ENCODE measurements around the gene PRUNE2.
"Not testable (repeated sequence)": the region's sequence is repeated elsewhere in the genome, so short reads cannot be mapped to it uniquely, and the experiment has no call there.

PRUNE2 gene, protein sequence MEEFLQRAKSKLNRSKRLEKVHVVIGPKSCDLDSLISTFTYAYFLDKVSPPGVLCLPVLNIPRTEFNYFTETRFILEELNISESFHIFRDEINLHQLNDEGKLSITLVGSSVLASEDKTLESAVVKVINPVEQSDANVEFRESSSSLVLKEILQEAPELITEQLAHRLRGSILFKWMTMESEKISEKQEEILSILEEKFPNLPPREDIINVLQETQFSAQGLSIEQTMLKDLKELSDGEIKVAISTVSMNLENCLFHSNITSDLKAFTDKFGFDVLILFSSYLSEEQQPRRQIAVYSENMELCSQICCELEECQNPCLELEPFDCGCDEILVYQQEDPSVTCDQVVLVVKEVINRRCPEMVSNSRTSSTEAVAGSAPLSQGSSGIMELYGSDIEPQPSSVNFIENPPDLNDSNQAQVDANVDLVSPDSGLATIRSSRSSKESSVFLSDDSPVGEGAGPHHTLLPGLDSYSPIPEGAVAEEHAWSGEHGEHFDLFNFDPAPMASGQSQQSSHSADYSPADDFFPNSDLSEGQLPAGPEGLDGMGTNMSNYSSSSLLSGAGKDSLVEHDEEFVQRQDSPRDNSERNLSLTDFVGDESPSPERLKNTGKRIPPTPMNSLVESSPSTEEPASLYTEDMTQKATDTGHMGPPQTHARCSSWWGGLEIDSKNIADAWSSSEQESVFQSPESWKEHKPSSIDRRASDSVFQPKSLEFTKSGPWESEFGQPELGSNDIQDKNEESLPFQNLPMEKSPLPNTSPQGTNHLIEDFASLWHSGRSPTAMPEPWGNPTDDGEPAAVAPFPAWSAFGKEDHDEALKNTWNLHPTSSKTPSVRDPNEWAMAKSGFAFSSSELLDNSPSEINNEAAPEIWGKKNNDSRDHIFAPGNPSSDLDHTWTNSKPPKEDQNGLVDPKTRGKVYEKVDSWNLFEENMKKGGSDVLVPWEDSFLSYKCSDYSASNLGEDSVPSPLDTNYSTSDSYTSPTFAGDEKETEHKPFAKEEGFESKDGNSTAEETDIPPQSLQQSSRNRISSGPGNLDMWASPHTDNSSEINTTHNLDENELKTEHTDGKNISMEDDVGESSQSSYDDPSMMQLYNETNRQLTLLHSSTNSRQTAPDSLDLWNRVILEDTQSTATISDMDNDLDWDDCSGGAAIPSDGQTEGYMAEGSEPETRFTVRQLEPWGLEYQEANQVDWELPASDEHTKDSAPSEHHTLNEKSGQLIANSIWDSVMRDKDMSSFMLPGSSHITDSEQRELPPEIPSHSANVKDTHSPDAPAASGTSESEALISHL (N-terminal part only)

DNA sequence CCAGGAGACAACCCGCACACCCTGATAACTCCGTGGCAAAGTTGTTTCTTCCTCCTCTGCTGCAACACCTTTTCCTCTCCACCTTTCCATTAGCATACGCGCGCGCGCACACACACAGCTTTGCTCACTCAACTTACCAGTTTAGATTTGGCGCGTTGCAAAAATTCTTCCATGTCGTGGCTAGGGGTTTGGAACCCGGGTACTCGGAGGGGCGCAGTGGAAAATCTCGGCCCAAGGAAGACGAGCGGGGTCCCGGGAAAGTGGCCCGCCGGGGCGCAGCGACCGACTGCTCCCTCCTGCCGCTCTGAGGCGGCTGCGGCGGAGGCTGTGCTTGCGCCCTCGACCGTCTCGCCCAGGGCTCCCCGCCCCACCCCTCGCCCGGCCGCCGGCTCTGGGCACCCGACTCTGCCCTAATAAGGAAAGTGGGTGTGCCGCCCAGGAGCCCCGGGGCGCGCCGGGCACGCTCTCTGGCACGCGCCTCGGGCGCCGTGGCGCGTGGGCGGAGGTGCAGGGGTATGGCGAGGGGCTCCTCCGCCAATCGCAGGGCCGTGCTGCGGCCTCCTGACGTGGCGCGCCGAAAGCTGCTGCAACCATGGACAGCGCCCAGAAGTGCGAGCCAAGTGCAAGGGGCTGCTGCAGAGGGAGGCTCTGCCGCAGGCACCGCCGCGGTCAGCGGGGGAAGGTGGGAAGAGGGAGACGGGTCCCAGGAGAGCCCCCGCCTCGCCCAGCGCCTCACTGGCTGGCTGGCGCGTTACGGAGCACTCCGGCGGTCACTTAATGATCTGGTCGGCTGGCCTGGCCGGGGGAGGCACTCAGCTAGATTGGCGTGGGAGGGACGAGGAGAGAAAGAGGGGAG, at the start of gene PRUNE2:
TSS of gene PRUNE2 (minus strand) at position 324 of the 856 bp plus-strand sequence. CDS start at position 173, 151 bp downstream.
- DNase-seq (ENCODE audit: low read depth in 1 of 2, low spot score in 1 of 2) = no peak

DNA sequence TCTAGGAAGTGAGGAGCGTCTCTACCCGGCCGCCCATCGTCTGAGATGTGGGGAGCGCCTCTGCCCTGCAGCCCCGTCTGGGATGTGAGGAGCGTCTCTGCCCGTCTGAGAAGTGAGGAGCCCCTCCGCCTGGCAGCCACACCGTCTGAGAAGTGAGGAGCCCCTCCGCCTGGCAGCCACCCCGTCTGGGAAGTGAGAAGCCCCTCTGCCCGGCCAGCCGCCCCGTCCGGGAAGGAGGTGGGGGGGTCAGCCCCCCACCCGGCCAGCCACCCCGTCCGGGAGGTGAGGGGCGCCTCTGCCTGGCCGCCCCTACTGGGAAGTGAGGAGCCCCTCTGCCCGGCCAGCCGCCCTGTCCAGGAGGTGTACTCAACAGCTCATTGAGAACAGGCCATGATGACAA, 49.5 kb upstream of the PRUNE2 start:
- DNase-seq (ENCODE audit: low read depth in 1 of 2, low spot score in 1 of 2) = not testable (repeated sequence)

DNA sequence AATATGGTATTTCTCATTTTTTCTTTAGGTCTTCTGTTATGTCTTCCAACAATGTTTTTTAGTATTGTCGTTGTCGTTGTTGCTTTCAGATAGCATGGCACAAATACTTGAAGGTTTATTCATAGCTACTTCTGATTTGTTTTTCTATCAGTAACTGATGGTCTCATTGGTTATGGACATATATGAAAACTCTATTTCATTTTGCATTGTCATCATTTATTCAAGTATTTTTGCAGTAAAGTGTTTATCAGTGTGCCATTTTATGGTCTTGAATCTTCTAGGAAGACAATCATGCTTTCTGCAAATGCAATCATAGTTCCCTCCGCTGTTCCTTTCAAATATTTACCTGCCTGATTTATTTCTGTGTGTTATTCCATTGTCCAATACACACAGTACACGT, 44.0 kb upstream of the PRUNE2 start:
- no peak for DNase-seq (ENCODE audit: low read depth in 1 of 2, low spot score in 1 of 2)

GRCh38 chr9:76944011-76944410, 38.1 kb upstream of the PRUNE2 start:
- DNase-seq (ENCODE audit: low read depth in 1 of 2, low spot score in 1 of 2) = no peak

- no peak for DNase-seq (ENCODE audit: low read depth in 1 of 2, low spot score in 1 of 2)
Observed at GRCh38 chr9:76943054-76943453, 37.1 kb upstream of the PRUNE2 start.

GRCh38 chr9:76932757-76933156, 26.8 kb upstream of the PRUNE2 start:
- no peak for DNase-seq (ENCODE audit: low read depth in 1 of 2, low spot score in 1 of 2)

GRCh38 chr9:76932265-76932664, 26.4 kb upstream of the PRUNE2 start:
- DNase-seq (ENCODE audit: low read depth in 1 of 2, low spot score in 1 of 2) = no peak

GRCh38 chr9:76927540-76928240, 21.8 kb upstream of the PRUNE2 start:
- DNase-seq (ENCODE audit: low read depth in 1 of 2, low spot score in 1 of 2) = no peak

DNA sequence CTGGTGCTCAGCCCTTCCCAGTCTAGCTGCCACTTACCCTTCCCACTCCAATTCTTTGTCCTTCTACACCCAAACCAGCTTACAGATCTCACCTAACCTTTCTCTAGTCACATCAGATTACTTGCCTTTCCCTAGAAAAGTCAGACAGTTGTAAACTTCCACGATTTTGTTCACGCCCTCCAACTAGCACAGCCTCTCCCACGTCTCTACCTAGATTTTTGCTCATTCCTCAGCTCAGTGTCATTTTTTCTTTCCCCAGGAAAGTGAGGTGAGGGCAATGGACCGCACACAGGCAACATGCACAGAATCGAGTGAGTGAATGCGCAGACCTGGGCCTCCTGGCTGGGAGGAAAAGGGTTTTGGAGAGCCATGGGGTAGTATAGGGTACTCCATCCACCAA, 20.9 kb upstream of the PRUNE2 start:
- no peak for DNase-seq (ENCODE audit: low read depth in 1 of 2, low spot score in 1 of 2)

GRCh38 chr9:76926324-76926741, 20.4 kb upstream of the PRUNE2 start:
- no peak for DNase-seq (ENCODE audit: low read depth in 1 of 2, low spot score in 1 of 2)

- DNase-seq (ENCODE audit: low read depth in 1 of 2, low spot score in 1 of 2) = no peak
Observed at GRCh38 chr9:76921165-76921564, 15.3 kb upstream of the PRUNE2 start.

DNA sequence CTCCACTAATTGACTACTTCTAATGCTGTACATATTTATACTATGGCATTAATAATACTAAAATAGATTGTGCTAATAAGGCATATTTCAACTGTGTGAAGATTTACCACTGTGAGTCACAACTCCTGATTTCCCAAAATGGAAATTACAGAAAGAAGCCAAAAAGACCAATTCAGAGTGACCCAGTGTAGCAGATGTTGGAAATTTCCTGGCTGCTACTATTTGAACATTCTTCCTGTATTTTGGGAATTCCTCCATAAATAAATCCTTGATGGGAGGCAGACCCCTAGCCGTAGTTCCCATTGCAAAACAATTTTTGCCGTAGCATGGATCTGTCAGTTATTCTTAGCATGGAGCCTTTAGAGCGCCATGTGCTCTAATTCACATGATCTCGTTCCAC, 11.4 kb upstream of the PRUNE2 start:
- no peak for DNase-seq (ENCODE audit: low read depth in 1 of 2, low spot score in 1 of 2)

DNA sequence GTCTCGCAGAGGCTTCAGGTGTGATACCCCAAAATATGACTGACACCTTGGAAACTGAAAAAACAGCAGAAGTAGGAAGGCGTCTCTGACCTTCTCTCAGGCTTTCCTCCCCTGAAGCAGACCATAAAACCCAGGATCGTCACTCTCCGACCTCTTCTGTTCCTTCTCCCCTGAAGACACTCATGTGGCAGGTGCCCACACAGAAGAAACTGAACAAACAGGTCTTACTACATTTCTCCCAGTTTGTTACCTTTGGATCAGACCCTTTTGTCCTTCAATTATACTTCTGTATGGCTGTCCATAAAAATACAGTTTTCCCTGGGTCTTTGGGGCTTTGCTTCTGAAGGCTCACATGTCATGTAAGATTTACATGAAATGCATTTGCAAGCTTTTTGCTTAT, 10.3 kb upstream of the PRUNE2 start:
- no peak for DNase-seq (ENCODE audit: low read depth in 1 of 2, low spot score in 1 of 2)

GRCh38 chr9:76913467-76913866, 7.6 kb upstream of the PRUNE2 start:
- no peak for DNase-seq (ENCODE audit: low read depth in 1 of 2, low spot score in 1 of 2)

- DNase-seq (ENCODE audit: low read depth in 1 of 2, low spot score in 1 of 2) = no peak
Observed at GRCh38 chr9:76912636-76913275, 6.8 kb upstream of the PRUNE2 start.

GRCh38 chr9:76911971-76912370, 6.1 kb upstream of the PRUNE2 start:
- no peak for DNase-seq (ENCODE audit: low read depth in 1 of 2, low spot score in 1 of 2)

GRCh38 chr9:76910861-76911260, 4.9 kb upstream of the PRUNE2 start:
- no peak for DNase-seq (ENCODE audit: low read depth in 1 of 2, low spot score in 1 of 2)

DNA sequence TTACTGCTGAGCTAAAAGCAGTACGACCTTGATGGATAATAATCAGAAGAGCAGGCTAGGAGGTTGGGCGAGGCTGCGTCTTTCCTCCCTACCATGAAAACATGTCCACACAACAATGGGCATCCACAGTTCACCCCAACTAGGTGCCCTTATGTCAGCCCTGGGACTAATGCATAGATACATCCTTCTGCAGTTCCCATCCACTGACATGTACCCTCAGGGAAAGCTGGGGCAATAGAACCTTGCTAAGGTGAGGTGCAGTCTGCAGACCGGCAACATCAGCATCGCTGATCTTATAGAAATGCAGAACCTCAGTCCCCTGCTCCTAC, 697 bp upstream of the PRUNE2 start:
- DNase-seq (ENCODE audit: low read depth in 1 of 2, low spot score in 1 of 2) = no peak

DNA sequence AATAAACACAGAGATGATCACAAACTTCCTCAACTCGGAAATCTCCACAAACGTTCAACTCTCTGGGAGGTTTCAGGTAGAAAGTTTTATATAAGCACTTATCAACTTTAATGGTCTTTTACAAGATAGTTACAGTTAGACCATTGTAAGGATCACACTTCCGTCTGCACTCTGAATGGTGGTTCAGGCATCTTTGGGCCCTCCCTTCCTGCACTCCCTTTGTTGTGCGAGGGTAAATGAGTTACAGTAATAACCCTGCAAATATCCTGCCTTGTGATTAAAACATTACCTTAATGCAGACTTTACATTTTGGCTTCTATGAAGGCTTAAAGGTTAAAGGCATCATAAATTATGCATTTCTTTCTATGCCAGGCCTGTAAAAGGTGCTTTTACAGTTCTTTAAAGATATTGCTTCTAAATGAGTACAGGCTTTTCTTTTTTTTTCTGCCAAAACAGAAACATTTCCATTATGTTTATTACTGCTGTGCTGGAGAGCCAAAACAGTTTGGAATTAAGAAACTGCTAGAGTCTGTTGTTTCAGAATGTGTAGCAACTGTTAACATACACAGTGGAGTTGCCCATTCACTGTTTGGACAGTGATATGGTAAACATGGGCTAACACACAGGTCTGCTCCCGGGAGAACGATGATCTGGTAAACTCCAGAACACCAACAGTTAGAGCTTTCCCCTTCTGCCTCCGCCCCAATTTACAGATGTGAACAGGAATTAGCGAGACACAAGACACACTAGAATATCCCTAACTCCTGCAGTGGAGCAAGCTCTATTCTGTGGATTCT, 1.1 kb downstream of the PRUNE2 start:
- no peak for DNase-seq (ENCODE audit: low read depth in 1 of 2, low spot score in 1 of 2)

Data from activated CD4-positive, alpha-beta T cell treated with anti-CD3 and anti-CD28 coated beads, Interleukin-2, amount 50 U/mL, for 24 hours (primary cell).